B cell (primary cell): ENCODE results near the gene TKFC. TPM values are rescaled to one million over a fixed set of nuclear protein-coding genes. Genes with fewer than 3 reads are reported as not detected.

Experiments
- ATAC-seq: fragments of 200-7000 bp; cut with Tn5 transposase; one replicate; pipeline ENCODE4 v1.10.0; 2021; ENCODE audit warnings: low read depth, mild to moderate bottlenecking, moderate number of reproducible peaks, moderate library complexity
- CTCF ChIA-PET: fragments of 350-600 bp; sonication (Branson Sonifier 250); formaldehyde crosslinking; loops from one replicate; lab custom pipeline; 2021; ENCODE audit warnings: antibody characterized with exemption, inconsistent platforms; lab: Charles Lee
- POLR2A ChIA-PET: fragments of 350-600 bp; sonication (Branson Sonifier 250); formaldehyde crosslinking; loops from one replicate; lab custom pipeline; 2021; ENCODE audit warnings: antibody characterized with exemption; lab: Charles Lee
- DNase-seq: peaks from one replicate; pipeline ENCODE4 v3.0.0; 2013
- H2AFZ ChIP-seq: 2 replicates; pipeline ENCODE4 v1.6.1; 2012; ENCODE audit warnings: mild to moderate bottlenecking, low read depth, low read length; ENCODE audit not compliant: insufficient read depth, poor library complexity, severe bottlenecking
- H3K27ac ChIP-seq, 2 donors: 1 replicate in 1 of 2; 2 replicates in 1 of 2; pipeline ENCODE4 v1.5.1; 2012 to 2013; ENCODE audit warnings: low read length in 2 of 2, mild to moderate bottlenecking in 2 of 2, moderate library complexity in 1 of 2
- H3K27me3 ChIP-seq, 4 experiments: fragments of 200-600 bp in 1 of 4; sonication (generic) in 1 of 4; replicated peaks in 1 of 4; 1 replicate in 2 of 4; 2 replicates in 2 of 4; pipeline versions ENCODE4 v1.6.1 to v1.7.0; 2013 to 2016; ENCODE audit warnings: low read length in 3 of 4, mild to moderate bottlenecking in 2 of 4, mixed read lengths in 1 of 4, moderate library complexity in 1 of 4; ENCODE audit not compliant: insufficient read depth in 4 of 4, control insufficient read depth in 3 of 4; ENCODE audit errors: control extremely low read depth in 1 of 4
- H3K36me3 ChIP-seq, 2 experiments: replicated peaks in 1 of 2; 1 replicate in 1 of 2; 2 replicates in 1 of 2; pipeline versions ENCODE4 v1.6.1 to v1.7.1; 2013; ENCODE audit warnings: low read length in 1 of 2; ENCODE audit not compliant: insufficient read depth in 2 of 2, control insufficient read depth in 1 of 2; ENCODE audit errors: control extremely low read depth in 1 of 2, extremely low read depth in 1 of 2
- H3K4me1 ChIP-seq, 2 donors: fragments of 200-600 bp in 1 of 2; sonication (generic) in 1 of 2; 1 replicate in 1 of 2; 2 replicates in 1 of 2; pipeline versions ENCODE4 v1.5.1 to v1.6.1; 2013 to 2017; ENCODE audit warnings: low read length in 2 of 2; ENCODE audit not compliant: control insufficient read depth in 2 of 2, insufficient read depth in 2 of 2
- H3K4me2 ChIP-seq: replicated peaks from 2 replicates; pipeline ENCODE3; 2012; ENCODE audit warnings: mild to moderate bottlenecking, low read depth, low read length; ENCODE audit not compliant: poor library complexity, severe bottlenecking
- H3K4me3 ChIP-seq, 5 experiments: fragments of 200-600 bp in 1 of 5; sonication (generic) in 1 of 5; 1 replicate in 3 of 5; 2 replicates in 2 of 5; pipeline versions ENCODE4 v1.5.1 to v1.7.0; 2011 to 2016; ENCODE audit warnings: low read length in 4 of 5, mild to moderate bottlenecking in 4 of 5, low read depth in 2 of 5, control low read depth in 1 of 5, moderate library complexity in 1 of 5; ENCODE audit not compliant: insufficient read depth in 1 of 5; ENCODE audit errors: control extremely low read depth in 1 of 5, extremely low read depth in 1 of 5
- H3K79me2 ChIP-seq: fragments of 200-600 bp; sonication (generic); one replicate; pipeline ENCODE4 v1.6.0; 2016; ENCODE audit warnings: low read length; ENCODE audit not compliant: control insufficient read depth, insufficient read depth
- H3K9ac ChIP-seq: fragments of 200-600 bp; sonication (generic); 2 replicates; pipeline ENCODE4 v1.6.1; 2017; ENCODE audit warnings: mild to moderate bottlenecking, low read length, moderate library complexity
- H3K9me3 ChIP-seq, 3 donors: one replicate each; pipeline versions ENCODE4 v1.6.1 to v1.7.1; 2013; ENCODE audit warnings: low read length in 2 of 3; ENCODE audit not compliant: control insufficient read depth in 2 of 3, insufficient read depth in 1 of 3; ENCODE audit errors: control extremely low read depth in 1 of 3
- H4K20me1 ChIP-seq: 2 replicates; pipeline ENCODE4 v1.6.0; 2012; ENCODE audit warnings: mild to moderate bottlenecking, low read length; ENCODE audit not compliant: insufficient read depth, control insufficient read depth, poor library complexity, severe bottlenecking
- H3K27ac Mint-ChIP-seq: one replicate; pipeline ENCODE4 v1.8.0; 2021; ENCODE audit warnings: mixed read lengths
- H3K27me3 Mint-ChIP-seq: one replicate; pipeline ENCODE4 v1.8.0; 2021; ENCODE audit warnings: mixed read lengths
- H3K4me1 Mint-ChIP-seq: one replicate; pipeline ENCODE4 v1.8.0; 2021; ENCODE audit warnings: mixed read lengths
- H3K4me3 Mint-ChIP-seq: one replicate; pipeline ENCODE4 v1.8.0; 2021; ENCODE audit warnings: mixed read lengths
- H3K9me3 Mint-ChIP-seq: one replicate; pipeline ENCODE4 v1.8.0; 2022; ENCODE audit warnings: mixed read lengths; ENCODE audit not compliant: insufficient read depth
- EZH2 ChIP-seq: IDR thresholded peaks from 2 replicates; pipeline ENCODE4 v1.6.1; 2012; ENCODE audit warnings: borderline replicate concordance, low read depth, mild to moderate bottlenecking, moderate library complexity, low read length; ENCODE audit not compliant: insufficient read depth, poor library complexity, severe bottlenecking
- WGBS: methylation state at CpG from one replicate; pipeline ENCODE4 v1.1.5; 2013; ENCODE audit warnings: missing lambda C conversion rate; ENCODE audit not compliant: insufficient coverage; 5-methylcytosine and 5-hydroxymethylcytosine counted together
- intact Hi-C: fragments of 100-400 bp; cut with micrococcal nuclease; formaldehyde crosslinking; loops from one replicate; pipeline ENCODE4 v1.10.0; 2022
- polyA plus RNA-seq: library from polyadenylated mRNA; depleted of rRNA; stranded (reverse); fragments of >200 nt; gene quantifications from 2 replicates; pipeline ENCODE4 v1.2.3, GENCODE V29; 2012
- total RNA-seq, 2 donors: library from RNA; stranded (reverse); fragments of 120-200 nt in 1 of 2; gene quantifications; 1 replicate in 1 of 2; 2 replicates in 1 of 2; pipeline versions ENCODE4 v1.2.3 to v1.2.4, GENCODE V29; 2013 to 2022
- TF ChIP-seq, protein P1 (sequence below): fragments of 200-600 bp; IDR thresholded peaks from one replicate; pipeline ENCODE4 v1.8.0; 2022; ENCODE audit warnings: antibody characterized with exemption, mild to moderate bottlenecking

The TKFC gene
- total and polyA plus RNA-seq, 2 donors (not counting 1 experiment from before 2014, with no cell fraction given): 82.3 to 86.3 TPM

DNA sequence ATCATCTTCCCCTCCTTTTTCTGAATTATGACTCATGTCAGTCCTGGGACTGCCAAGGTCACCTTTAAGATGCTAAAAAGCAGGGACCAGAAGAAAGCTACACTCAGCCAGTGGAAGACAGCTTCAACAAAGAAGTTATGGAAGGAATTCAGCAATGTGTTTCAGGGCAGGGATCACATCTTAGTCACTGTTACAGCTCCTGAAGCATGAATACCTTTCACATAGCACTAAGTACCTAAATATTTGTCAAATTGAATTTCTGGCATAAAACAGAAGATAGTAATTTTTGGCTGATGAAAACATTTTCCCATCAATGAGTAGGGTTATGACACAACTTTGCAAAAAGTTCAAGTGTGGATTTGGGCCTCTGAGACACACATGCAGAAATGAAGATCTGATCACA is 5.4 kb upstream of the TKFC start:
- Histone ChIP-seq H3K36me3 (peaks cover 21 to 62% of the 10 kb centered on the region in 2 experiments), H3K9me3 (no peaks in the 10 kb centered on the region), H3K4me2 (no peak overlapping the region), H3K27ac (no peak overlapping the region), H4K20me1 (peaks cover 49% of the 10 kb centered on the region), H2AFZ (no peak overlapping the region), H3K79me2 (peaks cover 83% of the 10 kb centered on the region), H3K27me3 (no peaks in the 10 kb centered on the region), H3K4me3 (no peak overlapping the region), H3K9ac (no peak overlapping the region), H3K4me1 (peaks cover 14 to 15% of the 10 kb centered on the region in 2 donors)
- no peak for TF ChIP-seq EZH2
- TF ChIP-seq, protein P1, sequence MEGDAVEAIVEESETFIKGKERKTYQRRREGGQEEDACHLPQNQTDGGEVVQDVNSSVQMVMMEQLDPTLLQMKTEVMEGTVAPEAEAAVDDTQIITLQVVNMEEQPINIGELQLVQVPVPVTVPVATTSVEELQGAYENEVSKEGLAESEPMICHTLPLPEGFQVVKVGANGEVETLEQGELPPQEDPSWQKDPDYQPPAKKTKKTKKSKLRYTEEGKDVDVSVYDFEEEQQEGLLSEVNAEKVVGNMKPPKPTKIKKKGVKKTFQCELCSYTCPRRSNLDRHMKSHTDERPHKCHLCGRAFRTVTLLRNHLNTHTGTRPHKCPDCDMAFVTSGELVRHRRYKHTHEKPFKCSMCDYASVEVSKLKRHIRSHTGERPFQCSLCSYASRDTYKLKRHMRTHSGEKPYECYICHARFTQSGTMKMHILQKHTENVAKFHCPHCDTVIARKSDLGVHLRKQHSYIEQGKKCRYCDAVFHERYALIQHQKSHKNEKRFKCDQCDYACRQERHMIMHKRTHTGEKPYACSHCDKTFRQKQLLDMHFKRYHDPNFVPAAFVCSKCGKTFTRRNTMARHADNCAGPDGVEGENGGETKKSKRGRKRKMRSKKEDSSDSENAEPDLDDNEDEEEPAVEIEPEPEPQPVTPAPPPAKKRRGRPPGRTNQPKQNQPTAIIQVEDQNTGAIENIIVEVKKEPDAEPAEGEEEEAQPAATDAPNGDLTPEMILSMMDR: no peak
- intact Hi-C loops: no loop called here
- Mint-ChIP-seq H3K27me3 (no peaks in the 10 kb centered on the region), H3K4me1 (peaks cover 35% of the 10 kb centered on the region), H3K9me3 (no peaks in the 10 kb centered on the region), H3K4me3 (no peak overlapping the region), H3K27ac (no peak overlapping the region)
- POLR2A ChIA-PET: no interaction called here
- DNase-seq (no peak), ATAC-seq (no peak)
- CTCF ChIA-PET: interaction anchor here (0.8 to 4.7 kb wide), 6 partner anchors 8 to 108 kb away, joined by 3 to 18 read pairs (median 4); no protein-coding TSS in a partner anchor

DNA sequence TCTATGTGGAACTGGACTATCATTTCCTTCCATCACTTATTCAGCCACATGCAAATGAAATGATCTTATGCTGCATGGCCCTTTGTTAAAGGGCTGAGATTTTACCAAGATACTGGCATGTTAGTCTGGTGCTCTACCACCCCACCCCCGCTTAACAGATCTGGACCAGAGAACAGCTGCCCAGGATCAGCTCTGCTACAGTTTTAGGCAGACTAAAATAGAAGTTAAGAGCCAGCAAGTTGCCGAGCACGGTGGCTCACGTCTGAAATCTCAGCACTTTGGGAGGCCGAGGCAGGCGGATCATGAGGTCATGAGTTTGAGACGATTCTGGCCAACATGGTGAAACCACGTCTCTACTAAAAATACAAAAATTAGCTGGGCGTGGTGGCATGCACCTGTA is 4.7 kb upstream of the TKFC start:
- ChIA-PET POLR2A (no interaction called here), CTCF (interaction anchor here (1.3 to 4.7 kb wide), 4 partner anchors 7 to 107 kb away, joined by 4 to 18 read pairs (median 10); no protein-coding TSS in a partner anchor)
- H3K4me3 ChIP-seq: no peak overlapping the region
- no peak overlapping the region for H3K4me2 ChIP-seq
- peaks cover 20 to 56% of the 10 kb centered on the region in 2 experiments for H3K36me3 ChIP-seq
- DNase-seq (no peak), ATAC-seq (no peak)
- peaks cover 50% of the 10 kb centered on the region for H4K20me1 ChIP-seq
- no peak overlapping the region for H2AFZ ChIP-seq
- no peaks in the 10 kb centered on the region for H3K27me3 ChIP-seq
- no peak for TF ChIP-seq EZH2
- TF ChIP-seq, protein P1: no peak
- Mint-ChIP-seq H3K4me1 (peaks cover 42% of the 10 kb centered on the region), H3K27ac (no peak overlapping the region), H3K4me3 (no peak overlapping the region), H3K27me3 (no peaks in the 10 kb centered on the region), H3K9me3 (no peaks in the 10 kb centered on the region)
- H3K9me3 ChIP-seq: no peaks in the 10 kb centered on the region
- no peak overlapping the region for H3K9ac ChIP-seq
- no peak overlapping the region for H3K27ac ChIP-seq
- intact Hi-C loops: no loop called here
- 94% methylated on average over 9 of the region's 9 CpGs for WGBS
- H3K4me1 ChIP-seq: peaks cover 16% of the 10 kb centered on the region in 2 donors
- H3K79me2 ChIP-seq: peaks cover 84% of the 10 kb centered on the region
